Activated naive CD8-positive, alpha-beta T cell treated with anti-CD3 and anti-CD28 coated beads for 36 hours (primary cell): ENCODE measurements around the gene VWA3B. TPM values are rescaled to one million over a fixed set of nuclear protein-coding genes. Genes with fewer than 3 reads are reported as not detected.
"Not testable (repeated sequence)": the region's sequence is repeated elsewhere in the genome, so short reads cannot be mapped to it uniquely, and the experiment has no call there.

Experiments used
- DNase-seq: peaks from one replicate; pipeline ENCODE4 v3.0.0; 2021
- H3K27ac Mint-ChIP-seq: one replicate; pipeline ENCODE4 v1.8.0; 2022; ENCODE audit warnings: mild to moderate bottlenecking, moderate library complexity, mixed read lengths
- H3K27me3 Mint-ChIP-seq: one replicate; pipeline ENCODE4 v1.8.0; 2022; ENCODE audit warnings: mild to moderate bottlenecking, mixed read lengths
- H3K36me3 Mint-ChIP-seq: one replicate; pipeline ENCODE4 v1.8.0; 2021; ENCODE audit warnings: mild to moderate bottlenecking, mixed read lengths
- H3K4me1 Mint-ChIP-seq: one replicate; pipeline ENCODE4 v1.8.0; 2021; ENCODE audit warnings: mixed read lengths
- H3K4me3 Mint-ChIP-seq: one replicate; pipeline ENCODE4 v1.8.0; 2022; ENCODE audit warnings: mild to moderate bottlenecking, moderate library complexity, mixed read lengths
- H3K9me3 Mint-ChIP-seq: one replicate; pipeline ENCODE4 v1.8.0; 2022; ENCODE audit warnings: mixed read lengths
- total RNA-seq, 2 experiments: library from RNA; stranded (reverse); gene quantifications; one replicate each; pipeline ENCODE4 v1.2.3, GENCODE V29; 2021

The VWA3B gene
- total RNA-seq, 2 experiments from 2014 or later, result not detected

- Mint-ChIP-seq H3K27me3 (peaks cover 3% of the 10 kb centered on the region), H3K4me1 (peaks cover 24% of the 10 kb centered on the region), H3K9me3 (no peaks in the 10 kb centered on the region), H3K27ac (no peak overlapping the region), H3K4me3 (no peak overlapping the region), H3K36me3 (no peaks in the 10 kb centered on the region)
- DNase-seq, result no peak
Measured at GRCh38 chr2:98137196-98137595, 50.2 kb downstream of the VWA3B start.

- H3K36me3 Mint-ChIP-seq, H3K27me3 Mint-ChIP-seq: not testable (repeated sequence)
Measured at GRCh38 chr2:98138978-98139377, 52.0 kb downstream of the VWA3B start.

DNA sequence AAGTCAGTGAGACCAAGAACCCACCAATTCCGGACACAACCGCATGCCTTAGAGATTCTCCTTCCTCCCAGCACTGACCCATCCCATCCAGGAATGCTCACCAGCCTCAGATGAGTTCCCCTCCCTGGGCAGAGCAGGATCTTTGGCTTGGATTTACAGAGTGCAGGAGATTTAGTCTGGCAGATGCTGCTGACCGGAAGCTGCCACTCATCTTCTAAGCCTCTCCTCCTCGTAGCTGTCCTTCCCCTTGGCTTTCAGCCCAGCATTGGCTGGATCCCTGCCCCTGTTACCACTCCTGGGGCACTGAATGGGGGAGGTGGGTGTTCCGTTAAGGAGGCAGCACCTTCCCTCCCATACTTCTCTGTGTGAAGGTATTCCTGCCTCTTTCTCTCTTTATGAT, 53.2 kb downstream of the VWA3B start:
- Mint-ChIP-seq H3K27me3 (peaks cover 3% of the 10 kb centered on the region), H3K27ac (no peak overlapping the region), H3K4me3 (no peak overlapping the region), H3K4me1 (peaks cover 7% of the 10 kb centered on the region), H3K36me3 (no peaks in the 10 kb centered on the region), H3K9me3 (no peaks in the 10 kb centered on the region)
- no peak for DNase-seq

More at GRCh38 chr2:98138978-98139377, 52.0 kb downstream of the VWA3B start:
- peaks cover 16% of the 10 kb centered on the region for H3K4me1 Mint-ChIP-seq
- not testable (repeated sequence) for H3K27ac Mint-ChIP-seq, H3K4me3 Mint-ChIP-seq, H3K9me3 Mint-ChIP-seq, DNase-seq

GRCh38 chr2:98142106-98142791, 55.3 kb downstream of the VWA3B start:
- peaks cover 6% of the 10 kb centered on the region for H3K27me3 Mint-ChIP-seq
- no peak overlapping the region for H3K27ac Mint-ChIP-seq

DNA sequence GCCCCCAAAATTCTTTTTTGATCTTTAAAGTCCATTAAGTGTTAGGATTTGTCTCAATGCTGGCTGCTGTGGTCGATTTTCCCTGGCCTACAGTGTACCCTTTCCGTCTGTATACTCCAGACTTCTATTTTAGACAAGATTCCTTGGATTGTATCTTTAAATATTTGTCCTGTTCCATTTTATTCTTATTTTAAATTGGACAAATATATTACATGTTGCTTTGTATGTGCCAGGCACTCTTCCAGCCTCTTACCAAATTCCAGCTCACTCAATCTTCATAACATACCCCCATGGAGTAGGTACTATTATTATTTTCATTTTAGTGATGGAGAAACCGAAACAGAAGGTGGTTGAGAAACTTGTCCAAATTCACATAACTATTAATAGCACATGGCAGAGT, 58.1 kb downstream of the VWA3B start:
- H3K27ac Mint-ChIP-seq, result no peak overlapping the region
- no peak overlapping the region for H3K4me3 Mint-ChIP-seq
- peaks cover 7% of the 10 kb centered on the region for H3K4me1 Mint-ChIP-seq
- H3K9me3 Mint-ChIP-seq, result peaks cover 5% of the 10 kb centered on the region
- peaks cover 10% of the 10 kb centered on the region for H3K27me3 Mint-ChIP-seq
- DNase-seq, result no peak
- H3K36me3 Mint-ChIP-seq, result no peaks in the 10 kb centered on the region

More at GRCh38 chr2:98142106-98142791, 55.3 kb downstream of the VWA3B start:
- no peak for DNase-seq
- Mint-ChIP-seq H3K4me3 (no peak overlapping the region), H3K4me1 (peaks cover under 1% of the 10 kb centered on the region), H3K36me3 (no peaks in the 10 kb centered on the region), H3K9me3 (peaks cover 5% of the 10 kb centered on the region)

DNA sequence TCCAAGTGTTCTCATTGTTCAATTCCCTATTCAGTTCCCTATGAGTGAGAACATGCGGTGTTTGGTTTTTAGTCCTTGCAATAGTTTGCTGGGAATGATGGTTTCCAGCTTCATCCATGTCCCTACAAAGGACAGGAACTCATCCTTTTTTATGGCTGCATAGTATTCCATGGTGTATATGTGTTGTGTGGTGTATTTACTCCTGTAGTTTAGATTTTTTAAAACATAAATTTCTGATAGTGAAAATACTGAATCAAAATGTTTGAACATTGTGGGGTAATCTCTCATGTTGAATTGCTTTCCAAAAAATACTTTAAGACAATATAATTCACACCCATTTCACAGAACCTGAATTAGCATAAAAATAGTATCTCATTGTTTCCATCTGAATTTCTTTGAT, 60.9 kb downstream of the VWA3B start:
- H3K27ac Mint-ChIP-seq, H3K36me3 Mint-ChIP-seq, H3K27me3 Mint-ChIP-seq, DNase-seq, H3K9me3 Mint-ChIP-seq, H3K4me3 Mint-ChIP-seq: not testable (repeated sequence)
- peaks cover 11% of the 10 kb centered on the region for H3K4me1 Mint-ChIP-seq

- Mint-ChIP-seq H3K27ac (no peak overlapping the region), H3K4me1 (peaks cover 11% of the 10 kb centered on the region), H3K27me3 (peaks cover 10% of the 10 kb centered on the region), H3K9me3 (peaks cover 5% of the 10 kb centered on the region), H3K36me3 (no peaks in the 10 kb centered on the region), H3K4me3 (no peak overlapping the region)
- no peak for DNase-seq
Measured at GRCh38 chr2:98148595-98149332, 61.8 kb downstream of the VWA3B start.

DNA sequence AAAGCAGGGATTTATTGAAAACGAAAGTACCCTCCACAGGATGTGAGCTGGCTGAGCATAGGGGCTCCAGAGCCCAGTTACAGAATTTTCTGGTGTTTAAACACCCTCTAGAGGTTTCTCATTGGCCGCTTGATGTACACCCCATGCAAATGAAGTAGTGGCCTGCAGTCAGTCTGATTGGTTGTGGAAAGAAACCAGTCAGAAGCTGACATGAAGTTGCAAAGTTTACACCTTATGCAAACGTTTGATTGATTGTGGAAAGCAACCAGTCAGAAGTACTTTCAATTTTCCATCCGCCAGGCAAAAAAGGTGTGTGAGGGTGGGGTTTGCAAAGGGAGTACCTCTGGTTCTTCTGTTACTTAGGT, 62.3 kb downstream of the VWA3B start:
- peak; percentile 17 for DNase-seq
- peaks cover 5% of the 10 kb centered on the region for H3K9me3 Mint-ChIP-seq
- H3K4me1 Mint-ChIP-seq, result peaks cover 11% of the 10 kb centered on the region
- H3K27me3 Mint-ChIP-seq, result peaks cover 10% of the 10 kb centered on the region
- no peaks in the 10 kb centered on the region for H3K36me3 Mint-ChIP-seq
- no peak overlapping the region for H3K4me3 Mint-ChIP-seq
- H3K27ac Mint-ChIP-seq, result peak overlapping the region; percentile 23

- peaks cover 11% of the 10 kb centered on the region for H3K4me1 Mint-ChIP-seq
- no peaks in the 10 kb centered on the region for H3K9me3 Mint-ChIP-seq
- H3K27me3 Mint-ChIP-seq, result peaks cover 10% of the 10 kb centered on the region
Measured at GRCh38 chr2:98153481-98153880, 66.5 kb downstream of the VWA3B start.

GRCh38 chr2:98155291-98155690, 68.3 kb downstream of the VWA3B start:
- H3K36me3 Mint-ChIP-seq, result no peaks in the 10 kb centered on the region
- peaks cover 8% of the 10 kb centered on the region for H3K27me3 Mint-ChIP-seq
- no peak for DNase-seq
- H3K9me3 Mint-ChIP-seq, result no peaks in the 10 kb centered on the region
- peaks cover 4% of the 10 kb centered on the region for H3K4me1 Mint-ChIP-seq
- no peak overlapping the region for H3K4me3 Mint-ChIP-seq
- no peak overlapping the region for H3K27ac Mint-ChIP-seq

More at GRCh38 chr2:98153481-98153880, 66.5 kb downstream of the VWA3B start:
- Mint-ChIP-seq H3K4me3 (no peak overlapping the region), H3K36me3 (no peaks in the 10 kb centered on the region), H3K27ac (no peak overlapping the region)
- no peak for DNase-seq

DNA sequence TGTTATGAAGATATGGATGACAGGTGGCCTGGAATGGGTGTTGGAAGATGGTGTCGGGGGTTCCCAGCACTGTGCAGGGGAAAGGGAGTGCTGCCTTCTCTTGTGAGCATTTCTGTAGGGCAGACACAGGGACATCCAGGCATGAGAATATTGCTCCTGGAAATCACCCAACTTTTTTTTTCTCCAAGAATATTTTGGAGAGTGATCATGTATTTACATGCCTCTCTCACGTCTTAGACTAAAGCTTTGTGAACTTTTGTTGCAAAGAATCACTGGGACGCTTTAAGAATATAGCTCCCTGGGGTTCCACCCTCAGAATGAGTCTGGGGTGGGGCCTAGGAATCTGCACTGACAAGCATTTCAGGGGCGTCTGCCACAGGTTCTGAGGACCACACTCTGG, 68.7 kb downstream of the VWA3B start:
- H3K4me1 Mint-ChIP-seq, result peaks cover under 1% of the 10 kb centered on the region
- H3K4me3 Mint-ChIP-seq, result no peak overlapping the region
- H3K36me3 Mint-ChIP-seq, result no peaks in the 10 kb centered on the region
- H3K27ac Mint-ChIP-seq, result no peak overlapping the region
- DNase-seq, result no peak
- H3K27me3 Mint-ChIP-seq, result peaks cover 8% of the 10 kb centered on the region
- H3K9me3 Mint-ChIP-seq, result no peaks in the 10 kb centered on the region

DNA sequence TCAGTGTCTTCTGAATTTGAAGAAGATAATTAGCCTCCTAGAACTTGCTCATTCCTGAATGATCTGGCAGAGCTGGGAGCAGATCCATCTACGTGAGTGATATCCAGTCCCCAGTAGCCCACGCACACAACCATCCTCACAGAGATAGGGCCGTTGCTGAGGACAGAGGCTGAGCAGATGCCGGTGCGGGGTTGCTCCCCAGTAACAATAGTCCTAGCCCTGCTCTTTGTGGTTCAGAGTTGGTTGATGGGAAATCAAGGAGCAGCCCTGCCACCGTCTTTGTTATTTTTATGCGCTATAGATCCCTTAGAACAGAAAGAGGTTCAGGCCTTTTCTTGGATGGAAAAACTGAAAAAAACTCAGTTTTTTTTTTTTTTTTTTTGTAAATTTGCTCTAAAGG, 69.3 kb downstream of the VWA3B start:
- DNase-seq, result no peak
- no peaks in the 10 kb centered on the region for H3K9me3 Mint-ChIP-seq
- H3K36me3 Mint-ChIP-seq, result no peaks in the 10 kb centered on the region
- no peak overlapping the region for H3K27ac Mint-ChIP-seq
- no peak overlapping the region for H3K4me3 Mint-ChIP-seq
- H3K4me1 Mint-ChIP-seq, result no peaks in the 10 kb centered on the region
- H3K27me3 Mint-ChIP-seq, result peaks cover 8% of the 10 kb centered on the region

- Mint-ChIP-seq H3K27me3 (peaks cover 8% of the 10 kb centered on the region), H3K4me1 (no peaks in the 10 kb centered on the region), H3K9me3 (no peaks in the 10 kb centered on the region), H3K27ac (no peak overlapping the region), H3K36me3 (no peaks in the 10 kb centered on the region), H3K4me3 (no peak overlapping the region)
- DNase-seq, result no peak
Measured at GRCh38 chr2:98157557-98157956, 70.6 kb downstream of the VWA3B start.

- Mint-ChIP-seq H3K36me3 (no peaks in the 10 kb centered on the region), H3K27ac (no peak overlapping the region), H3K27me3 (peaks cover 8% of the 10 kb centered on the region), H3K4me3 (no peak overlapping the region), H3K9me3 (no peaks in the 10 kb centered on the region), H3K4me1 (no peaks in the 10 kb centered on the region)
- no peak for DNase-seq
Measured at GRCh38 chr2:98158305-98158704, 71.3 kb downstream of the VWA3B start.

DNA sequence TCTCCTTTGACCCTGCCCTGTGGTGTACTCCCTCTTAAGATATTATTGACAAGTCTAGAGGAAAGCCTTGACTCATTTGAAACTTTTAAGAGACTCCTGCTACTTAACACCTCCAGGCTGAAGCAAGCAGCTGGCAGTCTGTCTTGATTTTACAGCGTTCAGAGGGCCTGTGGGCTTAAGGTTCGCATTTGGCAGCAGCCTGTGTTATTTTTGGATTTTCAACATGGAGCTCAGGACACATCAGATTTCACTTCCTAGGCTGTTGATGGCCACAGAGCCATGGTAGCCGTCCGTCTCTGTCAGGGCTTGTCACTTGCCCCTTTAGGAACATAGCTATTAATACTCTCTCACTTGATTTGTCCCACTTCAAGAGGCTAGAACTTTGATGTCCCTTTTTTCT, 73.6 kb downstream of the VWA3B start:
- Mint-ChIP-seq H3K27ac (no peak overlapping the region), H3K4me3 (no peak overlapping the region), H3K4me1 (no peaks in the 10 kb centered on the region), H3K9me3 (no peaks in the 10 kb centered on the region), H3K27me3 (peaks cover 11% of the 10 kb centered on the region), H3K36me3 (no peaks in the 10 kb centered on the region)
- no peak for DNase-seq

GRCh38 chr2:98161186-98161585, 74.2 kb downstream of the VWA3B start:
- Mint-ChIP-seq H3K4me1 (no peaks in the 10 kb centered on the region), H3K4me3 (no peak overlapping the region), H3K9me3 (no peaks in the 10 kb centered on the region), H3K27me3 (peaks cover 12% of the 10 kb centered on the region), H3K27ac (no peak overlapping the region), H3K36me3 (no peaks in the 10 kb centered on the region)
- no peak for DNase-seq
